ENCODE data around the gene CTIF.

The CTIF gene

DNA sequence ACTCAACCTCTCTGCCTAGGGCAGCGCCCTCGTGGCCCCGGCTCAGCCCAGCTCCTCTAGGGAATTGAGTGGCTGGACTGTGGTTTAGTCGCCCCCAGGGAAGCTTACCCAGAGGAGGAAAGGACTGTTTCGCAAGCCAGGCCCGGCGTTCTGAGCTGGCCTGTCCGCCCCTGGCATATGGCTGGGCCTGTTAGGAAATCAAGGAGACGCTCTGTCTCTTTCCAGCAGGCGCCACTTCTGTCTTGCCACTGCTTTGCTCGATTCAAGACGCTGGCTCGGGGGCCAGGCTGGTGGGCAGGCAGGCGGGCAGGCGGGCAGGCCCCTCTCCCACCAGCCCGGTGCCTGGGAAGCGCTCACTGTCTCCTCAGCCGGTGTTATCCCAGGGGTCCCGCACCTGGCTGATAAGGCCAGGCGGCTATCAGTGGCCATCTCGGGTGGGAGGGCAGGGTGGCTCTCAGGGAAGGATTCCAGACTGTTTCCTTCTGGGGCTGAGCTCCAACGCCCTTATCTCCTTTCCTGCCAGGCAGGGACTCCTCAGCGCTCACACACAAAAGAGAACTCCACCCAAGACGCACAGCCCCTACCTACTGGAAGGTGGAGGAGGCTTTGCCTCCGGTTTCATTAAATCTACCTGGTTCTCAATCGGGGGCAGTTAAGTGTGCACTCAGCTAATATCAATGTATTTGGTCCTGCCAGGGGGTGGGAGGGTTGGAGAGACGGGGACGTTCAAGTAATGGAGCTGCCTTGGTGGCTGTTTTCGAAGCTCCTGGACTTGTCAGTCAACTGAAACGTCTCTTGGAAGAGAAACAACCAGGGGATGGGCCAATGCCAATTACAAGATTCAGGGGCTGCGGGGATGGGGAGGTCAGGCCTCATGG lies 302.8 kb downstream of the CTIF start:
- no peak for DNase-seq

- peak; percentile 74 for DNase-seq
Measured at GRCh38 chr18:48842259-48843061, 303.6 kb downstream of the CTIF start.

GRCh38 chr18:48843162-48843561 lies 304.3 kb downstream of the CTIF start:
- DNase-seq = no peak

DNA sequence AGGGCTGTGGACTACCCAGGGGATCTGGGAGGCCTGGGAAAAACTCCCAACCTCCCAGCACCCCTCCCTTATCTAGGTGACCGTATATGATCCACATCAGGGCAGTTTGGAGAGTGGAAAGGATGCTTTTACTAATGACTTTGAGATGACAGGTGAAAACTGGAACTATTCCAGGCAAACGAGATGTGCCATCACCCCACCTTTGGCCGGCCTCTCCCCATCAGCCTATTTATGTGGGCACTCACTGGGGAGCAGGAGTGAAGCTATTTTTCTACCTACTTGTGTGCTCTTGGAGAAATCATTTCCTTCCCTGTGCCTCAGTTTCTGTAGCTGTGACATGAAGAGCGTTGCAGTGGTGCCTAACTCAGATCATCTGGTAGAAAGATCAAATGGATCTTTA lies 304.8 kb downstream of the CTIF start:
- no peak for DNase-seq

- no peak for DNase-seq
Measured at GRCh38 chr18:48844271-48844670, 305.4 kb downstream of the CTIF start.

GRCh38 chr18:48845174-48845573 lies 306.3 kb downstream of the CTIF start:
- DNase-seq = no peak

- DNase-seq = no peak
Measured at GRCh38 chr18:48846423-48846932, 307.6 kb downstream of the CTIF start.

DNA sequence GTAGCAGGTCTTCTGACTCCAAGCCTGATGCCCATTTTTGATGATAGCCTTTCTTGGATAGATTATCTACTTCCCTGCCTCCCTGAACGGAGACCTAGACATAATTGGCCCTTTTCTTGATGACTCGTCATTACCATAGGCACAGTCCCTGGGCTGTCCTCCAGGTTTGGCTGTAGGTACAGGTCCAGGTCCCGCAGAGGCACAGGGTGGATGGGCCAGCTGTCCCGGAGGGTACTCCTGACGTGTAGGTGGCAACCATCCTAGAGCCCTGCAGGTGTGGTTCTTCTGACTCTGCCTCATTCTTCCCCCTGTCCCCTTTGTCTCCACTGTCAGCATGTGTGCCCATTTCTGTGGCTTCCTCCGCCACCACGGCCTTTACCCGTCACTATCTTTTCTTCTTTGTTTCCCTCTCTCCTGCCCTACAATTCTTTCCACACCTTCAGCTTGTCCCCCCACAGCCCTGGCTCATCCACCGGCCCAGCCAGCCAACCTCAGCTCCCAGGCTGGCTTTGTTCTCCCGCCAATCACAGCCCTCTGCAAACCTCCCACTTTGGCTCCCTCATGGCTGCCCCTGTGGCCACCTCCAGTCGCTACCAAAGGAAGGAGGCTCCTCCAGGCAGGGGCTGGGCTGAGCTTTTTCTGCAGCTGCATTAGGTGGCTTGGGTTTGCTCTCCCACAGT lies 309.1 kb downstream of the CTIF start:
- DNase-seq = no peak

GRCh38 chr18:48848641-48849143 lies 309.9 kb downstream of the CTIF start:
- no peak for DNase-seq

- DNase-seq = no peak
Measured at GRCh38 chr18:48850822-48851598, 312.2 kb downstream of the CTIF start.

DNA sequence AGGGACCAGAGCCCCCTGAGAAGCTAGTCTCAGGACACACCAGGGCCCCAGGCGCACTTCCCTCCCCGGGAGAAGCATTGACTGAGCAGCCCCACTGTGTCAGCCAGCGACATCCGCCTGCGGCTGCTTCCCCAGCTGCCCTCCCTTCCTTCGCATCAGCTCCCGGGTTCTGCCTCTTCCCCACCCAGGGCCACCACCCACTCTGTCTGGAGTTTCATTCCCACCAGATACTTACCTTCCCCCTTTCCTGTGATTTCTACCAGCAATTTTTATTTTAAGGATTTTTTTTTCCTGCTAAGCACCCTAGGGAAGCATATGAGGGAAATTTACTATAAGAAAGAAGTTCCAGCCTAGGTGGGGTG lies 312.7 kb downstream of the CTIF start:
- no peak for DNase-seq

GRCh38 chr18:48852292-48852691 lies 313.5 kb downstream of the CTIF start:
- no peak for DNase-seq

- no peak for DNase-seq
Measured at GRCh38 chr18:48852794-48853193, 314.0 kb downstream of the CTIF start.

- no peak for DNase-seq
Measured at GRCh38 chr18:48853588-48853987, 314.8 kb downstream of the CTIF start.

GRCh38 chr18:48854780-48855179 lies 315.9 kb downstream of the CTIF start:
- DNase-seq = no peak

DNA sequence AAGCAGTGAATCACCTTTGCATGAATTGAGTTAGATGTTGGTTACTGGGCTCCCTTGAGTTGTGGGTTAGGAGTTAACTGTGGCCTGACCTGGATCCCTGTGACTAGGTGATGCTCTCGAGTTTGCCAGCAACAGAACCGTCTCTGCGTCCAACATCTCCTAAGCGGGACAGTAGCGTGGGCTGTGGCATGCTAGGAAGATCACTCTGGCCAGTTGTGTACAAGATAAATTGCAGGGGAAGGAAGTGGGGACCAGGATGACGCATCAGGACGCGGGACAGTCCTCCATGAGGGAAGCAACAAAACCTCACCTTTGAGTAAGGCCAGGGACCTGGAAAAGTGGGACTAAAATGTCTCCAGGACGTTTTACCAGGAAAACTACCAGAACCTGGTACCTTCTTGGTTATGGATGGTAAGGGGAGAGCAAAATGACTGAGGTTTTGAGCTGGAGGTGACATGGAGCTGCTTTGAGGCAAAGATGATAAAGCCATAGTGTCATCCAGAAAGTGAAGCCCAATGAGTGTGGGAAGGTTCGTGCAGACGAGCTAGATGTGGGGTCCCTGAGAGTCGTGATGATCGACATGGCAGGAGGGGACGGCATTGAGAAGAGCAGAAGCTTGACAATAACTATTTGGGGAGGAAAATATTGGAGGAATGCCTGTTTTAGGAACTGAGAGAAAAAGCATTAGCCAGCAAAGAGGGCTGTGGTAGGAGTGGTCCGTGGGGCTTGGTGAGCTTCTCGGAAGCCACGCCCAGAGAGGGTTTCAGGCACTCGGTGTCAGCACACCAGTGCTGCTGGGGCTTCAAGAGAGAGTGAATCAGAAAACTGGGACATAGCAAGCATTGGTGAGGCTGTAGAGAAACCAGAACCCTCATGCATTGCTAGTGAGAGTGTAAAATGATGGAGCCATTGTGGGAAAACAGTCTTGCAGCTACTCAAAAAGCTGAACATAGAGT lies 316.9 kb downstream of the CTIF start:
- DNase-seq = no peak

DNA sequence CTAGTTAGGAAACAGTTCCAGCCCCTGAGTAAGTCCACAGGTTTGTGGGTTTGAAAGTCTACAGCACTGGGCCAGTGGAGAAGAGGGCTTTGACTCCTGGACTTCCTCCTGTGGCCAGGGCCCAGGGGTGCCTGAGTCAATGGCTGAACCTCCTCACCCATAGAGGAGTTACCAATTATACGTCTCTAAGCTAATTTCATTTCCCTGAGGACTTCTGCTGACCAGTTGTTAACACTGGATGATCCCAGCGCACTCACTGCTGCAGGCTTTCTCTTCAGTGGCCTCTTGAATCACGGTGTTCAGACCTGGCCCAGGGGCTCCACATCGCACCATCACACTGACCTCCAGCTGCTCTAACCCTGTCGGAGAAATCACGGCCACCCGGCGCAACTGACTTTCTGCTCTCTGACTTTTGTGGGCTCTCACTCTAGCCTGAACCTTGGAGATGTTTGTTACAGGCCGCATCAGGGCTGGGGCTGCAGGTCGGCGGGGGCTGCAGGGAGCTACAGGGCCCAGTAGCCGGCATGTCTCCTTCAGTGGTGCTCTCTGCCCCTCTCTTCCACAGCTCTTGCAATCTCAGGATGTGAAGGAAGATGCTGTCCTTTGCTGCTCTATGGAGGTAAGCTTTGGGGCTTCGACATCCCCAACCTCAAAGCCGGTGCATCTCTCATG lies 318.3 kb downstream of the CTIF start:
- no peak for DNase-seq

DNA sequence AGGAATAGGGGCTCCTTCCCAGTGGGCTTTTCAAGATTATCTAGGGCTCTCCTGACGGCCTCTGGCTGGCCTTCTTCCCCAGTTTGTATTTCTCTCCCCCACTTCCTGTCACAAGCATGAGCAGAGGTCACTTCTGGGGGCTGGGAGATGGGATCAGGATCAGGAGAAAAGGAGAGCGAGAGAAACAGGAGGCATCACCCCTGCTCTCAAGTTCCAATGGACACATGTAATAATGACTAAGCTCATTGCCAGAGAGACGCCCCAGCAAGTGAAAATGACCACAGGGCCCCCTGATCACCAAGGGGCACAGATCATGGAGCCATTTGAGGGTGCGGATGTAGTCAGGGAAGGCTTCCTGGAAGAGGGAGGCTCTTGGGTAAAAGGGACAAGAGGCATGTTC lies 319.8 kb downstream of the CTIF start:
- no peak for DNase-seq

DNA sequence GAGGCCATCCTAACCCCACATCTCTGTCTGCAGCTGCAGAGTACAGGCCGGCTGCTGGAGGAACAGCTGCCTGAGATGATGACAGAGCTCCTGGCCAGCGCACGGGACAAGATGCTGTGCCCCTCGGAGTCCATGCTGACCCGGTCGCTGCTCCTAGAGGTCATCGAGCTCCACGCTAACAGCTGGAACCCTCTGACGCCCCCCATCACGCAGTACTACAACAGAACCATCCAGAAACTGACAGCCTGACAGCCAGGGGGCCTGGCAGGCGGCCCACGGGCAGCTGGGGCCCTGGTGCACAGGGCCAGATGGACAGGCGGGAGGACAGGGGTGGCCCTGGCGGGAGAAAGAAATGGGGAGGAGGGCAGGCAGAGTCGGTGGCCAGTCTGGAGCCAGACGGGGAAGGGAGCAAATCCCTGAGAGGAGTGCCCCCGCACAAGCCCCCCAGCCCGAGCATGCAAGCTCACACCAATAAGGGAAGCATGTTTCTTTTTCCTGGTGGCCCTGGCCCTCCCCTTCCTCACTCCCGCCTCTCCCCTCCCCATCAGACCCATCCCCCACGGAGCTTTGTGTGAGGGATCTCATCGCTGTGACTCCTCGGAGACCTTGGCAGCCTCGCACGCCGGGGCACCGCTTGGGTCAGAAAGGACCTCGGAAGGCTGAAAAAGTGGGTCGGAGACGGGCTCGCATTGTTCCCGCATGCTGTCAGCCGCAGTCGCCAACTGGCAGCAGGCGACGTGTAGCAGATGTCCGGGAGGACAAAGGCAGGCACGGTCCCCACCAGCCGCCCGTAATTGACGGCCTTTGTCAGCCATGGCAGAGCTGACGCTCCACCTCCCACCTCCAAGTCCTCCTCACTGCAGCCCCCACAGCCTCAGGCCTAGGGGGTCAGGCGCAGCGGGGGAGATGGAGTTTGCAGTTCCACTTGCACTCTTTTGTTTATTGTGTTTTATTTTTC lies 320.8 kb downstream of the CTIF start:
- no peak for DNase-seq

Measured in activated CD4-positive, alpha-beta T cell treated with anti-CD3 and anti-CD28 coated beads, Interleukin-2, Interleukin-6, amounts not matched to agents 100 ng/mL and 50 ng/mL, durations not matched to agents 16 hours and 8 hours (primary cell).